SK-N-SH (cell line): ENCODE measurements around the gene TDRKH. TPM values are rescaled to one million over a fixed set of nuclear protein-coding genes. Genes with fewer than 3 reads are reported as not detected.

Experiments
- CTCF ChIA-PET: fragments of 300-600, 350-600 bp; formaldehyde crosslinking; extraction: SDS; loops from one replicate; lab custom pipeline; 2021; lab: Yijun Ruan, JAX
- POLR2A ChIA-PET: fragments of 350-600 bp; sonication (Branson Sonifier 250); formaldehyde crosslinking; extraction: SDS; loops from one replicate; lab custom pipeline; 2020; ENCODE audit warnings: antibody characterized with exemption, inconsistent platforms; lab: Yijun Ruan, JAX
- DNase-seq: peaks from one replicate; pipeline ENCODE4 v3.0.0; 2012
- H2AFZ ChIP-seq: fragments of 200-600 bp; sonication (generic); 2 replicates; pipeline ENCODE4 v1.8.1; 2016; ENCODE audit warnings: antibody characterized with exemption, mild to moderate bottlenecking, low read depth
- H3F3A ChIP-seq: fragments of 200-600 bp; sonication (generic); replicated peaks from 2 replicates; pipeline ENCODE3; 2016; ENCODE audit warnings: antibody characterized with exemption, mild to moderate bottlenecking; ENCODE audit not compliant: insufficient read depth
- H3K27ac ChIP-seq, 2 experiments: fragments of 200-500 bp in 1 of 2; fragments of 200-600 bp in 1 of 2; sonication (Bioruptor generic) in 1 of 2; sonication (generic), shearing (Covaris generic) in 1 of 2; 2 replicates each; pipeline versions ENCODE4 v1.5.1 to v1.6.1; 2014 to 2016; ENCODE audit warnings: low read depth in 2 of 2, inconsistent platforms in 1 of 2, low read length in 1 of 2, mild to moderate bottlenecking in 1 of 2, mixed read lengths in 1 of 2
- H3K27me3 ChIP-seq: fragments of 200-600 bp; sonication (generic), shearing (Covaris generic); 2 replicates; pipeline ENCODE4 v1.6.1; 2016; ENCODE audit warnings: mixed run types; ENCODE audit not compliant: insufficient read depth
- H3K36me3 ChIP-seq, 2 experiments: fragments of 200-500 bp in 1 of 2; fragments of 200-600 bp in 1 of 2; sonication (Bioruptor generic) in 1 of 2; sonication (generic) in 1 of 2; replicated peaks in 1 of 2; 2 replicates each; pipeline versions ENCODE3 to v1.5.1; 2014 to 2016; ENCODE audit warnings: low read length in 1 of 2, mild to moderate bottlenecking in 1 of 2; ENCODE audit not compliant: insufficient read depth in 2 of 2, control insufficient read depth in 1 of 2
- H3K4me1 ChIP-seq, 2 experiments: fragments of 200-500 bp in 1 of 2; fragments of 200-600 bp in 1 of 2; sonication (Bioruptor generic) in 1 of 2; sonication (generic), shearing (Covaris generic) in 1 of 2; 2 replicates each; pipeline versions ENCODE4 v1.5.1 to v1.6.1; 2014 to 2016; ENCODE audit warnings: low read depth in 1 of 2, low read length in 1 of 2, mixed run types in 1 of 2; ENCODE audit not compliant: insufficient read depth in 2 of 2, control insufficient read depth in 1 of 2
- H3K4me2 ChIP-seq: fragments of 200-600 bp; sonication (generic), shearing (Covaris generic); 2 replicates; pipeline ENCODE4 v1.6.1; 2017; ENCODE audit warnings: mixed run types
- H3K4me3 ChIP-seq, 2 experiments: fragments of 200-500 bp in 1 of 2; fragments of 200-600 bp in 1 of 2; sonication (Bioruptor generic) in 1 of 2; sonication (generic), shearing (Covaris generic) in 1 of 2; 2 replicates each; pipeline versions ENCODE4 v1.5.1 to v1.8.1; 2014 to 2016; ENCODE audit warnings: low read depth in 2 of 2, inconsistent platforms in 1 of 2, low read length in 1 of 2, mild to moderate bottlenecking in 1 of 2, mixed read lengths in 1 of 2, moderate library complexity in 1 of 2
- H3K79me2 ChIP-seq: fragments of 200-600 bp; sonication (generic); 2 replicates; pipeline ENCODE4 v1.8.1; 2017; ENCODE audit warnings: mild to moderate bottlenecking; ENCODE audit not compliant: insufficient read depth
- H3K9ac ChIP-seq: fragments of 200-600 bp; sonication (generic); 2 replicates; pipeline ENCODE4 v1.6.1; 2017; ENCODE audit warnings: mixed run types
- H3K9me2 ChIP-seq: fragments of 200-600 bp; sonication (generic); 2 replicates; pipeline ENCODE4 v1.6.1; 2017; ENCODE audit warnings: mixed run types
- H3K9me3 ChIP-seq: fragments of 200-600 bp; sonication (generic); 2 replicates; pipeline ENCODE4 v1.6.1; 2017; ENCODE audit warnings: mixed run types, mild to moderate bottlenecking, moderate library complexity
- H4K20me1 ChIP-seq: fragments of 200-600 bp; sonication (generic); 2 replicates; pipeline ENCODE4 v1.6.1; 2017; ENCODE audit warnings: mild to moderate bottlenecking, mixed run types; ENCODE audit not compliant: insufficient read depth
- CHD2 ChIP-seq: fragments of 150-350 bp; IDR thresholded peaks from 2 replicates; pipeline ENCODE4 v1.6.1; 2018; ENCODE audit warnings: low read length; ENCODE audit not compliant: partially characterized antibody
- ELF1 ChIP-seq: IDR thresholded peaks from 2 replicates; pipeline ENCODE4 v1.4.0; 2012
- EZH2phosphoT487 ChIP-seq: fragments of 200-600 bp; sonication (generic); IDR thresholded peaks from 2 replicates; pipeline ENCODE4 v1.6.1; 2017; ENCODE audit warnings: low read depth, mixed run types, mild to moderate bottlenecking, antibody characterized with exemption, moderate library complexity, borderline replicate concordance
- FOSL2 ChIP-seq: IDR thresholded peaks from 2 replicates; pipeline ENCODE4 v1.4.0; 2012; ENCODE audit warnings: low read depth, mild to moderate bottlenecking, moderate library complexity, borderline replicate concordance
- GABPA ChIP-seq: IDR thresholded peaks from 2 replicates; pipeline ENCODE4 v1.4.0; 2012; ENCODE audit warnings: low read depth, mild to moderate bottlenecking
- GATA2 ChIP-seq: sonication (generic); formaldehyde crosslinking; IDR thresholded peaks from 2 replicates; pipeline ENCODE4 v1.5.0; 2020; ENCODE audit warnings: mild to moderate bottlenecking, missing genetic modification reagents
- JUND ChIP-seq: IDR thresholded peaks from 2 replicates; pipeline ENCODE4 v1.4.0; 2012
- MAX ChIP-seq: IDR thresholded peaks from 2 replicates; pipeline ENCODE4 v1.4.0; 2012; ENCODE audit warnings: low read depth
- MEF2A ChIP-seq: IDR thresholded peaks from 2 replicates; pipeline ENCODE4 v1.4.0; 2012; ENCODE audit warnings: low read depth, borderline replicate concordance
- MXI1 ChIP-seq: IDR thresholded peaks from 2 replicates; pipeline ENCODE4 v1.6.1; 2012; ENCODE audit warnings: mild to moderate bottlenecking, low read depth, low read length, improper control_type of control experiment
- RAD21 ChIP-seq: IDR thresholded peaks from 2 replicates; pipeline ENCODE4 v1.6.1; 2012; ENCODE audit warnings: mild to moderate bottlenecking, low read length
- RFX5 ChIP-seq: IDR thresholded peaks from 2 replicates; pipeline ENCODE4 v1.6.1; 2012; ENCODE audit warnings: mild to moderate bottlenecking, improper control_type of control experiment, low read length
- RXRA ChIP-seq: IDR thresholded peaks from 2 replicates; pipeline ENCODE4 v1.4.0; 2012; ENCODE audit warnings: low read depth, mild to moderate bottlenecking, borderline replicate concordance
- SMC3 ChIP-seq: IDR thresholded peaks from 2 replicates; pipeline ENCODE4 v1.6.1; 2012; ENCODE audit warnings: low read depth, low read length, improper control_type of control experiment
- TAF1 ChIP-seq: IDR thresholded peaks from 2 replicates; pipeline ENCODE4 v1.6.1; 2012; ENCODE audit warnings: low read depth, mild to moderate bottlenecking, low read length, moderate library complexity, borderline replicate concordance
- TCF12 ChIP-seq: IDR thresholded peaks from 2 replicates; pipeline ENCODE4 v1.4.0; 2012
- USF1 ChIP-seq: IDR thresholded peaks from 2 replicates; pipeline ENCODE4 v1.4.0; 2012; ENCODE audit warnings: low read depth, borderline replicate concordance
- USF2 ChIP-seq: fragments of 150-350 bp; IDR thresholded peaks from 2 replicates; pipeline ENCODE4 v1.6.1; 2017; ENCODE audit warnings: antibody characterized with exemption, low read length, low read depth, borderline replicate concordance
- YY1 ChIP-seq: IDR thresholded peaks from 2 replicates; pipeline ENCODE4 v1.4.0; 2012; ENCODE audit warnings: low read depth, mild to moderate bottlenecking
- WGBS: methylation state at CpG from one replicate; pipeline ENCODE4 v1.1.6; 2017; ENCODE audit warnings: low lambda C conversion rate; 5-methylcytosine and 5-hydroxymethylcytosine counted together
- polyA plus RNA-seq, 3 experiments: library from polyadenylated mRNA; depleted of rRNA; stranded (reverse); fragments of >200 nt; gene quantifications; 2 replicates each; pipeline ENCODE4 v1.2.3, GENCODE V29; 2012

TDRKH gene
- polyA plus RNA-seq, 1 of the 3 experiments (the other 2 are of a cell fraction), result 1.9 TPM

- H3K4me1 ChIP-seq, result peaks cover 0 to 8% of the 10 kb centered on the region in 2 experiments; a peak in 1 of 4 replicates
- H4K20me1 ChIP-seq, result no peaks in the 10 kb centered on the region
- DNase-seq, result no peak
- H3K27me3 ChIP-seq, result peaks cover 18% of the 10 kb centered on the region; the same call in 1 of the 2 replicates
- H3K4me3 ChIP-seq, result no peak overlapping the region
- no peak overlapping the region for H3K27ac ChIP-seq
- ChIA-PET CTCF (interaction anchor here (1.2 to 1.4 kb wide), 2 partner anchors 22 to 80 kb away, joined by 3 read pairs; no protein-coding TSS in a partner anchor), POLR2A (interaction anchor here (0.5 kb wide), 1 partner anchor 49 kb away, joined by 4 read pairs; no protein-coding TSS in a partner anchor)
- H3F3A ChIP-seq, result no peaks in the 10 kb centered on the region
- TF ChIP-seq TCF12 (no peak), USF1 (no peak), GATA2 (CRISPR knock-in tag) (no peak), ELF1 (no peak), RFX5 (no peak), MEF2A (no peak), RXRA (no peak), MAX (no peak), GABPA (no peak), EZH2phosphoT487 (no peak), TAF1 (no peak), MXI1 (no peak), JUND (no peak), YY1 (no peak), USF2 (no peak), SMC3 (no peak), CHD2 (no peak)
- no peaks in the 10 kb centered on the region for H3K9me3 ChIP-seq
- H3K36me3 ChIP-seq, result no peaks in the 10 kb centered on the region
- no peaks in the 10 kb centered on the region for H3K9me2 ChIP-seq
- H3K79me2 ChIP-seq, result no peaks in the 10 kb centered on the region
- WGBS, result 62% methylated on average over 6 of the region's 15 CpGs
- no peak overlapping the region for H3K4me2 ChIP-seq
- H2AFZ ChIP-seq, result no peak overlapping the region
- H3K9ac ChIP-seq, result no peak overlapping the region
Measured at GRCh38 chr1:151814426-151814825, 24.1 kb upstream of the TDRKH start.

GRCh38 chr1:151813271-151813977 lies 23.1 kb upstream of the TDRKH start:
- Histone ChIP-seq H3K4me2 (no peak overlapping the region), H3K4me1 (no peaks in the 10 kb centered on the region; a peak in 1 of 4 replicates), H4K20me1 (no peaks in the 10 kb centered on the region), H3K27me3 (peaks cover 18% of the 10 kb centered on the region; the same call in 1 of the 2 replicates), H3K79me2 (no peaks in the 10 kb centered on the region), H3K9me3 (no peaks in the 10 kb centered on the region), H2AFZ (no peak overlapping the region), H3K9me2 (no peaks in the 10 kb centered on the region), H3K4me3 (no peak overlapping the region), H3K9ac (no peak overlapping the region), H3F3A (no peaks in the 10 kb centered on the region), H3K36me3 (no peaks in the 10 kb centered on the region), H3K27ac (no peak overlapping the region)
- peak; percentile 12 for DNase-seq
- TF ChIP-seq RAD21 (no peak), EZH2phosphoT487 (no peak), MXI1 (no peak), GABPA (no peak), ELF1 (no peak), FOSL2 (no peak)
- WGBS, result 82% methylated on average over 6 of the region's 12 CpGs
- CTCF ChIA-PET, result interaction anchor here (0.7 to 1.2 kb wide), 3 partner anchors 10 to 121 kb away, joined by 3 to 4 read pairs (median 3); no protein-coding TSS in a partner anchor
- POLR2A ChIA-PET, result no interaction called here
